GM12878 (cell line): Measurements from ENCODE around the gene STARD8. TPM values are rescaled to one million over a fixed set of nuclear protein-coding genes. Genes with fewer than 3 reads are reported as not detected.

Experiments
- ATAC-seq: fragments of 200-7000 bp; cut with Tn5 transposase; 3 replicates; pipeline ENCODE4 v1.9.1; 2020; ENCODE audit warnings: mild to moderate bottlenecking, moderate library complexity
- BruUV-seq: library from RNA; stranded (reverse); fragments of 400-500 nt; replicated peaks from 2 replicates; lab custom pipeline; 2021; lab: Mats Ljungman, UMichigan
- CTCF ChIA-PET: fragments of 300-600 bp; sonication (Branson Sonifier 250); formaldehyde crosslinking; extraction: SDS; loops from one replicate; lab custom pipeline; 2021; ENCODE audit warnings: inconsistent platforms; lab: Yijun Ruan, JAX
- POLR2A ChIA-PET: fragments of 350-600 bp; formaldehyde crosslinking; extraction: SDS; loops from one replicate; lab custom pipeline; 2021; ENCODE audit warnings: inconsistent platforms; lab: Charles Lee
- RAD21 ChIA-PET: fragments of 300-600 bp; sonication (Branson Sonifier 250); formaldehyde crosslinking; loops from one replicate; lab custom pipeline; 2023; ENCODE audit warnings: antibody characterized with exemption; ENCODE audit not compliant: unreplicated experiment; lab: Charles Lee
- SMC1A ChIA-PET: fragments of 300-600 bp; sonication (Branson Sonifier 250); formaldehyde crosslinking; loops from one replicate; lab custom pipeline; 2023; ENCODE audit not compliant: unreplicated experiment, uncharacterized antibody; lab: Charles Lee
- DNase-seq: peaks from one replicate; pipeline ENCODE4 v3.0.0-alpha.2; 2011; ENCODE audit warnings: low read depth, low spot score
- FAIRE-seq: peaks from 3 replicates; lab custom pipeline; 2011; peaks lifted over from hg19 to GRCh38; lab: Jason Lieb, UNC
- H2AFZ ChIP-seq: 2 replicates; pipeline ENCODE4 v1.6.0; 2011; ENCODE audit warnings: low read depth, low read length, control low read depth; ENCODE audit not compliant: control insufficient read depth
- H3K27ac ChIP-seq: 2 replicates; pipeline ENCODE4 v1.5.1; 2011; ENCODE audit warnings: control low read depth; ENCODE audit not compliant: control insufficient read depth, insufficient read depth
- H3K27me3 ChIP-seq, 2 experiments: replicated peaks in 1 of 2; 2 replicates each; pipeline versions ENCODE4 v1.6.0 to v1.6.1; 2011; ENCODE audit warnings: low read length in 1 of 2; ENCODE audit not compliant: control insufficient read depth in 2 of 2, insufficient read depth in 2 of 2
- H3K36me3 ChIP-seq, 2 experiments: 2 replicates each; pipeline ENCODE4 v1.5.1; 2011; ENCODE audit warnings: low read length in 1 of 2; ENCODE audit not compliant: control insufficient read depth in 2 of 2, insufficient read depth in 2 of 2
- H3K4me1 ChIP-seq: 2 replicates; pipeline ENCODE4 v1.6.1; 2011; ENCODE audit warnings: mild to moderate bottlenecking, low read length, moderate library complexity, mixed read lengths; ENCODE audit not compliant: control insufficient read depth, insufficient read depth
- H3K4me2 ChIP-seq: 2 replicates; pipeline ENCODE4 v1.6.0; 2011; ENCODE audit warnings: control low read depth; ENCODE audit not compliant: control insufficient read depth, insufficient read depth
- H3K4me3 ChIP-seq: fragments of 200-600 bp; sonication (generic); 2 replicates; pipeline ENCODE4 v1.5.1; 2016
- H3K79me2 ChIP-seq: 2 replicates; pipeline ENCODE4 v1.6.0; 2011; ENCODE audit warnings: low read length; ENCODE audit not compliant: control insufficient read depth, insufficient read depth
- H3K9ac ChIP-seq: 2 replicates; pipeline ENCODE4 v1.8.0; 2011; ENCODE audit warnings: low read length, control low read depth, mixed read lengths; ENCODE audit not compliant: control insufficient read depth, insufficient read depth
- H3K9me3 ChIP-seq: replicated peaks from 3 replicates; pipeline ENCODE4 v1.5.1; 2011; ENCODE audit warnings: mild to moderate bottlenecking, low read length; ENCODE audit not compliant: control insufficient read depth, insufficient read depth
- H4K20me1 ChIP-seq: 2 replicates; pipeline ENCODE4 v1.6.0; 2011; ENCODE audit not compliant: control insufficient read depth, insufficient read depth
- CBX5 ChIP-seq: sonication (generic); IDR thresholded peaks from 2 replicates; pipeline ENCODE4 v1.6.1; 2016; ENCODE audit warnings: low read depth, moderate library complexity, mild to moderate bottlenecking, inconsistent platforms
- MEF2B ChIP-seq: fragments of 450-650 bp; IDR thresholded peaks from 2 replicates; pipeline ENCODE4 v1.6.1; 2018; ENCODE audit warnings: mild to moderate bottlenecking, moderate library complexity; ENCODE audit not compliant: partially characterized antibody, poor library complexity, severe bottlenecking
- MTA2 ChIP-seq: fragments of 450-650 bp; IDR thresholded peaks from 2 replicates; pipeline ENCODE4 v1.6.1; 2016; ENCODE audit warnings: low read depth, mild to moderate bottlenecking, moderate library complexity
- NR2C2 ChIP-seq: IDR thresholded peaks from 2 replicates; pipeline ENCODE4 v1.6.1; 2011; ENCODE audit warnings: borderline replicate concordance, low read depth; ENCODE audit not compliant: control insufficient read depth, insufficient read length
- RELB ChIP-seq: fragments of 450-650 bp; IDR thresholded peaks from 2 replicates; pipeline ENCODE4 v1.6.1; 2017; ENCODE audit warnings: low read depth, mild to moderate bottlenecking, moderate library complexity
- REST ChIP-seq: IDR thresholded peaks from 2 replicates; pipeline ENCODE4 v1.6.1; 2012; ENCODE audit warnings: mild to moderate bottlenecking, low read depth, low read length
- RFX5 ChIP-seq: IDR thresholded peaks from 2 replicates; pipeline ENCODE4 v1.6.1; 2011; ENCODE audit warnings: low read depth, low read length, improper control_type of control experiment
- SMC3 ChIP-seq: IDR thresholded peaks from 2 replicates; pipeline ENCODE4 v1.6.1; 2011; ENCODE audit warnings: low read length, improper control_type of control experiment, borderline replicate concordance
- SPI1 ChIP-seq: IDR thresholded peaks from 2 replicates; pipeline ENCODE4 v1.6.1; 2011; ENCODE audit warnings: low read depth, mild to moderate bottlenecking, low read length, moderate library complexity, borderline replicate concordance; ENCODE audit not compliant: insufficient read depth
- ZSCAN29 ChIP-seq: fragments of 450-650 bp; IDR thresholded peaks from 2 replicates; pipeline ENCODE4 v1.6.1; 2017; ENCODE audit warnings: mild to moderate bottlenecking, moderate library complexity
- WGBS: methylation state at CpG from one replicate; pipeline ENCODE4 v1.1.6; 2016; ENCODE audit warnings: low lambda C conversion rate; ENCODE audit not compliant: insufficient replicate concordance, insufficient coverage; ENCODE audit errors: missing lambda C conversion rate; 5-methylcytosine and 5-hydroxymethylcytosine counted together
- in situ Hi-C: fragments of 300-500 bp; cut with MboI; formaldehyde crosslinking; loops from 9 replicates; pipeline ENCODE4 v1.14.3; 2018; ENCODE audit warnings: mixed read lengths
- intact Hi-C: fragments of 100-400 bp; cut with micrococcal nuclease; formaldehyde crosslinking; loops from one replicate; pipeline ENCODE4 v1.14.2; 2022; ENCODE audit not compliant: unreplicated experiment
- polyA plus RNA-seq, 11 experiments: library from polyadenylated mRNA; depleted of rRNA in 4 of 11; unstranded in 6 of 11; stranded (reverse) in 5 of 11; fragments of >200 nt; fragmentation: Nextera tagmentation in 4 of 11; fragmentation: Illumina TruSeq in 1 of 11; extraction: Ambion mirVana in 4 of 11; extraction: Trizol in 1 of 11; gene quantifications; 1 replicate in 1 of 11; 2 replicates in 10 of 11; pipeline versions ENCODE4 v1.2.1 to v1.2.3, GENCODE V29; 2011 to 2016; ENCODE audit warnings: inconsistent platforms in 2 of 11, missing spikeins in 2 of 11, low read depth in 1 of 11
- total RNA-seq, 4 experiments: library from RNA; depleted of rRNA in 3 of 4; stranded (reverse); fragments of >200 nt in 3 of 4; fragmentation: Illumina TruSeq in 1 of 4; extraction: Trizol in 1 of 4; gene quantifications; 2 replicates each; pipeline versions ENCODE4 v1.2.1 to v1.2.3, GENCODE V29; 2013 to 2021

Gene STARD8
- total and polyA plus RNA-seq, 10 of the 15 experiments (the other 5 are each of a cell fraction or from before 2014, with no cell fraction given): 0.03 to 0.14 (median 0.07) TPM; not detected in 6

GRCh38 chrX:68690936-68691501, 43.6 kb downstream of the STARD8 start:
- ChIA-PET SMC1A (interaction anchor here (1.0 to 1.2 kb wide), 2 partner anchors 12 to 14 kb away, joined by 3 read pairs; no protein-coding TSS in a partner anchor), RAD21 (no interaction called here)
- BruUV-seq: no TSS peak
- Histone ChIP-seq H3K9ac (no peak overlapping the region), H3K27me3 (no peaks in the 10 kb centered on the region; a peak in 1 of 4 replicates), H3K4me2 (no peak overlapping the region), H3K79me2 (no peaks in the 10 kb centered on the region), H3K36me3 (no peaks in the 10 kb centered on the region), H3K4me3 (no peak overlapping the region)
- intact Hi-C loops: no loop called here
- TF ChIP-seq SPI1 (0 out of 2 replicates have a peak, but pooled peaks have one; percentile 20), RELB (no peak)
- TF ChIP-seq, all 136 proteins: peak for 1
- FAIRE-seq: no peak
- in situ Hi-C loops: no loop called here
- Histone ChIP-seq H3K9me3 (no peaks in the 10 kb centered on the region), H3K4me1 (no peaks in the 10 kb centered on the region), H4K20me1 (no peaks in the 10 kb centered on the region), H3K27ac (no peak overlapping the region), H2AFZ (no peak overlapping the region)
- ChIA-PET POLR2A (no interaction called here), CTCF (interaction anchor here (1.0 kb wide), 1 partner anchor 132 kb away, joined by 4 read pairs; no protein-coding TSS in a partner anchor)
- 26% methylated on average over 4 of the region's 4 CpGs for WGBS
- no peak for DNase-seq
- 0 out of 3 replicates have a peak, but pooled peaks have one; percentile 20 for ATAC-seq

GRCh38 chrX:68691921-68692320, 44.5 kb downstream of the STARD8 start:
- H2AFZ ChIP-seq: no peak overlapping the region
- H3K27ac ChIP-seq: no peak overlapping the region
- no peaks in the 10 kb centered on the region for H3K9me3 ChIP-seq
- RAD21 ChIA-PET: no interaction called here
- in situ Hi-C loops (no loop called here), intact Hi-C loops (no loop called here)
- POLR2A ChIA-PET: no interaction called here
- WGBS: 33% methylated on average over 2 of the region's 2 CpGs
- SMC1A ChIA-PET: interaction anchor here (1.0 to 1.2 kb wide), 2 partner anchors 12 to 14 kb away, joined by 3 read pairs; no protein-coding TSS in a partner anchor
- H3K4me1 ChIP-seq: no peaks in the 10 kb centered on the region
- H3K9ac ChIP-seq: no peak overlapping the region
- no peak overlapping the region for H3K4me2 ChIP-seq
- no peak for ATAC-seq
- no peaks in the 10 kb centered on the region for H4K20me1 ChIP-seq
- no peak overlapping the region for H3K4me3 ChIP-seq
- CTCF ChIA-PET: interaction anchor here (1.0 kb wide), 1 partner anchor 131 kb away, joined by 4 read pairs; no protein-coding TSS in a partner anchor
- no peak for FAIRE-seq
- H3K79me2 ChIP-seq: no peaks in the 10 kb centered on the region
- H3K27me3 ChIP-seq: no peaks in the 10 kb centered on the region
- BruUV-seq: no TSS peak
- no peak for DNase-seq
- no peaks in the 10 kb centered on the region for H3K36me3 ChIP-seq
- TF ChIP-seq REST: no peak
- TF ChIP-seq MEF2B: no peak
- TF ChIP-seq SMC3: no peak
- TF ChIP-seq CBX5: no peak
- no peak for TF ChIP-seq RFX5
- no peak for TF ChIP-seq ZSCAN29
- no peak for TF ChIP-seq MTA2
- no peak for TF ChIP-seq NR2C2
